HG03039 (cell line): ENCODE measurements around the gene GRK5.

ENCODE experiments used
- ATAC-seq: cut with Tn5 transposase; IDR thresholded peaks from one replicate; pipeline ENCODE4 v1.9.1; 2021; ENCODE audit warnings: mild to moderate bottlenecking, moderate library complexity; ENCODE audit not compliant: unreplicated experiment

Gene GRK5

DNA sequence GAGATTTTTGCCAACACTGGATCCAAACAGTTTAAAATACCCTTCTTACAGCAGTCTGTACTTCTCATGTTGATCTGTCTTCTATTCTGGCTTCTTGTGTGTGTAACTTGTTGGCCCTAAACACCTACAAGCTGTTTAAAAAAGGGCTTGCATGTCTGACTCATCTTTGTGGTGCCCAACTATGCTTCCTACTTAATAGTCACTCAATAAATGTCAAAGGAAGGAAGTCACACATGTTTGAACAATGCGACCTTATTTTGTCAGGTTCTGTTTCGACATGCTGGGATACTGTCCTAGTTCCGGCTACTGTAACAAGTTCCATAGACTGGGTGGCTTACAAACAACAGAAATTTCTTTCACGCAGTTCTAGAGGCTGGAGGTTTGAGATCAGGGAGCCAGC lies 9.4 kb upstream of the GRK5 start:
- no peak for ATAC-seq

DNA sequence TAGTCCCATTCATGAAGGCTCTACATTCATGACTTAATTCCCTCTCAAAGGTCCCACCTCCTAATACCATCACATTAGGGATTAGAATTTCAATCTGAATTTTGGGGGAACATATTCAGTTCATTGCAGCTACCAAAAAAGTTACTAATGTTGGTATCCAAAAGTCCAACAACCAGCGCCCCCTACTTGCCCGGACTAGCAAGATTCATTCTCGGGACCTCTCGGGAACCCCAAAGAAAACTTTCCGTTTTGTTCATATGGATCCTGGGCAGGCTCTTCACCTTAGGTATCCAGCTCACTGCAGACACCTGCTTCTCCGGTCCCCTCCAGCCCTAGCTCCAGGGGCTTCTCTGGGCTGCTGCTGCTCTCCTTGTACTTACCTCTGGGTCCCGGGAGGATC lies 8.9 kb upstream of the GRK5 start:
- ATAC-seq = no peak

DNA sequence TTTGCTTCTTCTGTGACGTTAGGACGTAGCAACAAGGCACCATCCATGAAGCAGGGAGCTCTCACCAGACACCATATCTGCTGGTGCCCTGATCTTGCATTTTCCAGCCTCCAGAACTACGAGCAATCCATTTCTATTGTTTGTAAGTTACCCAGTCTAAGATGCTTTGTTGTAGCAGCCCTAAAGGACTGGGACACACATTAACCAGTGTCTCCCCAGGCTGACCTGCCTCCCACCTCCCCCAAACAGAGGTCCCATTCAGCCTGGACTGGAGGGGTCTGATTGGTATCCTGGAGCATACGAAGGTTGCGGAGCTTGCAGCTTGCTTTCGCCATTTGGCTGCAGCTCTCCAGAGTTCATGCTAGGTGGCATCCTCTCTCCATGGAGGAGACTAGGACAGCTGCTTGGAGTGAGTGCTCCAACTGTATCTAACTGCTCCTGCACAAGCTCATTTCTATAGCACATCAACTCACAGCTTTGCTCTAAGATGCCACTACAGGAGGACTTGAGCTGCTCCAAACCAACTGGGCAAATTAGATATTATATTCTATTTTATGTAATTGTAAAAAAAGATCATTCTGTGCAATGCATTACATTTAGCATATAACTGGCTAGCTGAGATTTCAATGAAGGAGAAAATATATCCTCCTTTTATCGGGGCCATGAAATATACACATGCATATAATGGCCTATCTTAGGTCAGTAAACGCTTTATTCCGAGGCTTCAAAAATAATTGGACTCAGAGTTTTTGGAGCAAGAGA lies 8.0 kb upstream of the GRK5 start:
- ATAC-seq = no peak

DNA sequence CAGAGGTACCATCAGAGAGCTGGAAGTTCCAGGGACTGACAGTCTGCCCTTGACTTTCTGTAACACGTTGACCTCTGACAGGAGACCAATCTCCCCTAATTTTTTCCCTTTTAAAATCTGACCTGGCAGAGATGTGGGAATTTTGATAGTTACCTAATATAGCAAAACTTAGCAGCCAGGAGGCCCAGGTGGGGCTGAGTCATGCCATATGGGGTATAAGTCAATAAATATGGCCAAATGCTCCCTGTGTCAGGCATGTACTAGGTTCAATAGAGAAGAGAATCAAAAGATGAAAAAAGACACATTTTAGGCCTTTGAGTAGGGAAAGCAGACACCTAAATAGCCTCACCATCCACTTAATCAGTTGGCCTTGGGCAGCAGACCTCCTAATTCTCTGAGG lies 6.1 kb upstream of the GRK5 start:
- no peak for ATAC-seq

DNA sequence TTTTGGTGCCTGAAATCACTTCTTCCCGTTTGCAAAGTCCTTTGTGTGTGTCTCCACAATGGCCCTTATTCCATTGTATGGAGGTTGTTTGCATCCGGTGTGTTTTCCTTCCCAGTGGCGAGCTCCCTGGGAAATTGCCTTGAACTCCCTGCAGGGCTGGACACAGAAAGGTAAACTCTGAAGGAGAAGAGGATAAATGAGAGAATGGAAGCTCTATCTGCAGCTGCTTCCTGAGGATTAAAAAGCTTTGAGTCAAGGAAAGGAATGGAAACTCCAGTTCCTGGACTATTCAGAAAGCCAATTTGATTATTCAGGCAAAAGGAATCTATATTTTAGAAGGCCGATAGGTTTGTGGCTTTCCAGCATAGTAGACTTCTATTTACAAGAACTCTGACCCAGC lies 4.4 kb upstream of the GRK5 start:
- no peak for ATAC-seq

DNA sequence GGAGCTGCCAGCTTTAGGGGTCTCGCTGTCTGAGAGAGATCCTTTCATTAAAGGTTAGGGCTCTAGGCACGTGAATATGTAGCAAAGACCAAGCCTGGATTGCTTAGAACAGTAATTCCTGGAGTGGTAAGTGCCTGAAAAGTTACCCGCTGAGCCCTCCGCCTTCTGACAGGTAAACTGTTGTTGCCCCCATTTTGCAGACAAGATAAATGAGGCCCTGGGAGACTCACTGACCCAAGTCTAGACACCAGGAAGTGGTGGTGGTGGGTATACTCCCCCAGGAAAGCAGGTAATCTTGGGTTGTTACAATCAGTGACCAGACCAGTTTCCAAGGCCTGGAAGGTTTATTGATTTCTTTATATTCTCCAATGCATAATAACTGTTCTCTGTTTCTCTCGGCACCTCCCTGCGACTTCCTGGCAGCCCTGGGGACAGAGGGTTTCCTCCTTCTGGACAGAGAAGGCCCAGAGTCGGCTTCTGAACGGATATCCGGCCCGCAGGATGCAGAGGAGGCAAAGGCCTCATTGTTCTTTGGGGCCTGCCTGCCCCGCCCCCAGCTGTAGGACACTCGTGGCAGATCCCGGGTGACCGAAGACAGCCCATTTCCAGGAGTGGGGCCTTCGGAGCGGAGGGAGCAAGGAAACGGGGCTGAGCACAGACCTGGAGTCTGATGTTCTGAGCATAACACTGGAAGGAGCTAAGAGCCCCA lies 1.3 kb upstream of the GRK5 start:
- no peak for ATAC-seq

DNA sequence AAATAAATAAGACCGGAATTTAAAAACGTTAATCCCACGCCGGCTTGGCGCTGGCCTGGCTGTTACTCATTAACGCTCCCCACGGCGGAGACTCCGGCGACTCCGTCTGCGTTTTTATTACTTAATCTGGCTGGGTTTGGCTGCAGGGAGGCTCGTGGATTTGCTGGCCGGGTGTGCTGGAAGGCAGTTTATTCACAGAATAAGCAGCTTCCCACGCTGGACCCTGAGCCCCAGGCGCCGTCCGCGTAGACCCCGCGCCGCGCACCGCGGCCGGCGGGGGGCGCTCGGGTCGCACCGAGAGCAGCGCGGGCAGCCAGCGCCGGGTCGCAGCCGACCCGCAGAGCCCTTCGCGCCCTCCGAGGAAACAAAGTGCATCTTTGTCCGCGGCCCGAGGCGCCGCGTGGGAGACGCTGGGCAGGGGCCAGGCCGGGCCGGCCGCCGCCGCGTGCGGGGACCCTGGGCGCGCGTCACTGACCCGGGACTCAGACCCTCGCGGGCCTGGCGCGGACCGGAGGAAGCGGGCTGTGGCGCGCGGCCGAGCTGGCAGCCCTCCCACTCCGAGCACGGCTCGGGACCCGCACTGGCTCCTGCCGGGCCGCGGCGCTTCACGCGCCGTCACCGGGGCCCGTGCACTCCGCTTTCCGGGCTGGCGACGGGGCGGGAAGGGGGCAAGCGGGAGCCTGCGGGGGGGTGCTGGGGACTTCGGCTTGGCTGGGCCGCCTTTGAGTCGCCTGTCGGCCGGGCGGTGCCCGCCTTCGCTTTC lies 587 bp upstream of the GRK5 start:
- ATAC-seq = peak; percentile 43

DNA sequence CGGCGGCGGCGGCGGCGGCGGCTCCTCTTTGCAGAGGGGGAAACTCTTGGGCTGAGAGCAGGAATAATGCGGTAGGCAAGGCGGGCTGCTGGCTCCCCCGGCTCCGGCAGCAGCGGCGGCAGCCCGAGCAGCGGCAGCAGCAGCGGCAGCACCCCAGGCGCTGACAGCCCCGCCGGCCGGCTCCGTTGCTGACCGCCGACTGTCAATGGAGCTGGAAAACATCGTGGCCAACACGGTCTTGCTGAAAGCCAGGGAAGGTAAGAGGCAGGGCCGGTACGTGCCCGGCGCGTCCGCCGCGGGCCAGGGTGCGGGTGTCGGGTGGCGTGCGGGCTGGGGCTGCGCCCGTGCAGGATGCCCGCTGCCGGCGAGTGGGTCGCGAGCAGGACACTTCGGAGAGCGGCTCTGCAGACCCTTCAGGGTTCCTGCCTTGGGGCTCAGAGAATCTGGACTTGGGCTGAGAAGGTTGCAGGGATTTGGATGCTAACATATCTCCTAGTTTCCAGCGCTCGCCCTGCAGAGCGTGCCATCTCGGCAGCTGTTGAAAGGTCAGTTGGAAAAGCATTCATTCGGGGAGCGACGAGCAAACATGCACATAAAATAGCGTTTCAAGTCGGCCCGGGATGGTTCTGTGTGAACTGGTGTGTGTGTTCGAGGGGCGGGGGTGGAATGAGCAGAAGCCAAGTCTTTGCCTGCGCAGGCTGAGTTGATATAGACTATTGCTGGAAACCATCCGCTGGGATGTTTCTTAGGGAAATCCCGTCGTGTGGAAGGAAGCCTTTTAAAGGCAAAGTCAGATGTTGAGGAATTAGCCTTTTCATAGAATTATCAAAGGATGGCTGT lies 562 bp downstream of the GRK5 start:
- peak; percentile 7 for ATAC-seq

DNA sequence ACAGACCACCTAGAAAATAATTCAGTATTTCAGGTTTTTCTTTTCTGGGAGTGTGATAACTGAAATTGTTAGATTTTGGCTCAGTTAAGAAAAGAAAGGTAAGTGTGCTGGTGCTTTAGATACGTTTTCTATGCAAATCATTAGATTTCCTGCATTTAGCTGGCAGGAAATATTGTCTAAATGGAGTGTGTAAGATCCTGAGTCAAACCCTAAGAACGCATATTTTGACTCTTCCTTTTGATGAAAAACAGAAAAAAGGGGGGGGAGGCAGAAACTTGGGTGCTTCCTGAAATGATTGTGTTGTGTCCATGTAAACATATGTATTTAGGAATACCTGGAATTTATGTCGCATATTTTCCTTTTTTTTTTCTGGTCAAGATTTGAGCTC lies 1.2 kb downstream of the GRK5 start:
- no peak for ATAC-seq

DNA sequence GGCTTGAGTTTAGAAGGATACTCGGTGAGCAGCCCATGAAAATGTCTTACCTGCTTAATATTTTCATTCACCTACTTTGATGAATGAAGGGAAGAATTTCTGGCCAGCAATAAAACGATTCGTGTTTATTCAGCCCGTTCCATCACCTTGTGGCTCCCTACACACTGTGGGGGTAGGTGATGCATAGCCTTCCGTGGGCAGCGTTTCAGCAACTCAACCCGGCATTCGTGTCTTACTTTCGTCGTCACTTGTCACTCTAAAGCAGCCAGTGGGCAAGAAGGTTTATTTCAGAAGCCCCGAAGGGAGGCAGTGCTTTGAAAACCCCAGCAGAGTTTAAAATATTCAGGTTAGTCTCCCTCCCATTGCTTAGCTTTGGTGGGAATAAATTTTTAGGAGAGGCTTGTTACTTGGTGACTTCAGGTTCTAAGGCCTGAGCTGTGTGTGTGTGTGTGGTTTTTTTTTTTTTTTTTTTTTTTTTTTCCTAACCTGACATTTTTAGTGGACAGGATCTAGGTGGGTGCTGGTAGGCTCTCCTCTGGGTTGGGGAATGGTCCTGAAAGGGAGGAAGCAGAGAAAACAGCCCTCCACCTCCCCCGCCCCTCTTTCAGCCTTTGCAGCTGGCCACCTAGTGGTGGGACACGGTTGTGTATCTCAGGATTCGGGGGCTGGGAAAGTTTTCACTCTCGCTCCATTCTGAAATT lies 1.8 kb downstream of the GRK5 start:
- ATAC-seq = no peak

DNA sequence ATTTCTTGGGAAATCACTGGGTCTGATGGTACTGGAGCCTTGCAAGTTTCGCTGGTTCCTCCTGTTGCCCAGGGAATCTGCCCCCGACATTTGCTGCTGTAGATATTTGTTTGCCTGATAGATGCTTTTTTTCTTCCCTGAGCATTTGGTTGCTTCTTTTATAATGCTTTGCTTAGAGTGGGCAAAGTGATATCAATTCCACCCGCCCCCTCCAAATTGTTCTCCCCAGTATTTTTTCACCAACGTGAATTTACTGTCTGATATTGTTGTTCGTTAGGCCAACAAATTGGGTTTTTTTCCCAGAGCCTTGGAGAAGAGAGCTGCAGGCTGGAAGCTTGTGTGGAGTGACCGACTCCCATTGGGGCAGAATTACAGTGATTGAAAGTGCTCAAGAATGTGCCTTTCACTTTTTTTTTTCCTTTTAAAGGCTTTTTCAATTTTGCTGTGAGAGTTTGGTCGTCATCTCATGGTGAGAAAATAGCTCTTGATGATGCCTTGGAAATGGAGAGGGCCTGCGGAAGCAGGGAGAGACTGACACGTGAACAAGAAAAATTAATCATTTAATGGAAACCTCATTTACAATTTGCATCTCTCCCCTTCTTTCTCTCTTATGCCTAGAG lies 2.5 kb downstream of the GRK5 start:
- ATAC-seq = no peak

DNA sequence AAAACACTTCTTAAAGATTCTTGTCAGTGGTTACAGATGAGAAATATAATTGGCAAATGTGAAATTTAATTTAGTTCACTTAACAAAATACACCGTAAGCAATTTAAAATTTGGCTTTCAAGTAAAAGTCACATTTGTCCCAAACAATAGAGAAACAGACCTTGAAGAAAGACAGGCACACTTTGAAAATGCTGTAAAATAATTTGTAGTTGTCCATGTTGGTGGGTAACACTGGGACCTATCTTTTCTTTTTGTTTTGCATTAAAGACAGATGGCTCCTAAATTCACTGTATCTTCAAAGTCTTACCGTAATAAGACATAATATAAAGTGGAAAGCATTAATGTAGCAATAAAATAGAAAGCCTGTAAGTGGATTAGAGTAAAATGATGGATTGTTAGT lies 3.3 kb downstream of the GRK5 start:
- no peak for ATAC-seq

DNA sequence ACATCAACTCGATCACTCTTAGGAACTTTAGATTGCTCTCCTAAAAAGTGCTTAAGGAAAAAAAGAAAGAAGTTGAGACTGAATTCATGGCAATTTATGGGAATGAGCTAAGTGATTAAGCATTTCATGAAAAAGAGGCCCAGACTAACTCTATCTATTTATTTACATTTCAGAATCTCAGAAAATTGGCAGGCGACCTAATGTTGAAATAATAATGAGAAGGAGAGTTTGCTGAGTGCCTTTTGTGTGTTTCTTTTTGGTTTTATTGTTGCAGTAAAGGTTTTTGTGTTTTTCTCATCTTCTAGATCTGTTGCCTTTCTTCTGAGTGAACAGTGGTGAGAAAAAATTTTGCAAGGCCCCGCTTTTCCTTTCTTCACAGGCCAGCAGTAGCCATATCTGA lies 3.8 kb downstream of the GRK5 start:
- ATAC-seq = no peak

DNA sequence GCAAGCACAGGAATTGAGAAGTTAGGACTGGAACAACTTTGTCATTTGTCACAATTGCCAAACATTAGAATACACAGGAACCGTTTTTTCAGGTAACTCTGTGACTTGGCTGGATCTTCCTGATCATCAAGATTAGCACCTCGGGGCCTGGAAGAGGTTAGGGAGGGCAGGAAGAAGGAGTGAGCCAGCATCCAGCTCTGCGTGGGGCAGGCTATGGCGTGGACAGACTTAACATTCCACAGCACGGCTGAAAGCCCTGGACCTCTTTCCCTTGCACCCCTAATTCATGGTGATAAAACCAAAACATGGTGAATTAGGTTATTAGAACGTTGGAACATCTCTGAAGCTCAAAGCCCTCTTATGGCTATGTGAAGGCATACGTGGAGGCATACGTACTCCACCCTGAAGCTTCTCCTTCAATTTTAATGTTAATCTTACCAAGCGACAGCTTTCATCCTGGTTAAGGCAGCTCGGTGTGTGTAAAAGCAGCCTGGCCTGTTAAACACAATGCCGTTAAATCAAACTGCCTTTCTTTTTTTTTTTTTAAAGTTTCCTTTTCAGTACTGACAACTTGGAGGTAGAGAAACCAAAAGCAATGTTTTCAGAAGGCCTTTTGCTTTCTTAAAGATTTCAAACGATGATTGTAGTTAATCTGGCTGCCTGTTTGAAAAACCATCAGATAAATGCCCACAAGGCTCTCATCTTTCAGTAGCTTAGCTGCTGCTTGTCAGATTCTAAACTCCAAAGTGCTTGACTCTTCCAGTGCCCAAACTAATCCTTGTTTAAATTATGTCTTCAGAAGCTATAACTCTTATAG lies 4.5 kb downstream of the GRK5 start:
- ATAC-seq = no peak

DNA sequence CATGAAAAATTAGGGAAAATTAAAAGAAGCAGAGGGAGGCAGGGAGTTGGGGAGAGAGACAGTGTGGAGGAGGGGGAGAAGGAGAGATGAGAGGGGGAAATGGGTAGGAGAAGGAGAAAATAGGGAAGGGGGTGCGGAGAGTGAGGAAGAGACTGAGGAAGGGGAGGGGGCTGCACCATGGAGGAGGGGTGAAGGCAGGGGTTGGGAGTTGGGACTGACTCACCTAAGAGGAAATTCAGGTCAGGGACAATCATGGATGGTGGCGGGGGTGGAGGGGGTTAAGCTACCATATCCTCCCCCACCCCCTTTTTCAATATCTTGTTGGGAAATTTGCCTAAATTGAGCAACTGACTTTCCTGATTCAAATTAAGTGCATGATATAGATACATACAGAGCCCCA lies 8.0 kb downstream of the GRK5 start:
- no peak for ATAC-seq

DNA sequence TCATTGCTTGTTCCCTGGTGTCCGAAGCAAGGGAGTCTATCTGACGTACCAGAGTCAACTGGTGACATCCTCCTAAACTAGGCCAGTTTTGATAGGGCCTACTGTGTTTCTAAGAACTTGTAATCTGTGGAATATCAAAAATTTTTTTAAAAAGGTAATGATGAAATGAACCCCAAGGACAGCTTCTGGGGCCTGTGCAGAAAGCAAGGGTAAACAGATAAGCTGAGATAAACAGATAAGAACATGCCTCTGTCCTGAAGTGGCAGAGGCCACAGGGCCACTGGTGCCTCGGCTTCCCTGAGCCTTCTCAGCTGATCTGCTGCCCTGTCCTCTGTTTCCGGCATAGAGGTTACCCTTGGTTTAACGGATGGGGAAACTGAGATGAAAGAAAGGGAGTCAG lies 8.8 kb downstream of the GRK5 start:
- ATAC-seq = no peak

DNA sequence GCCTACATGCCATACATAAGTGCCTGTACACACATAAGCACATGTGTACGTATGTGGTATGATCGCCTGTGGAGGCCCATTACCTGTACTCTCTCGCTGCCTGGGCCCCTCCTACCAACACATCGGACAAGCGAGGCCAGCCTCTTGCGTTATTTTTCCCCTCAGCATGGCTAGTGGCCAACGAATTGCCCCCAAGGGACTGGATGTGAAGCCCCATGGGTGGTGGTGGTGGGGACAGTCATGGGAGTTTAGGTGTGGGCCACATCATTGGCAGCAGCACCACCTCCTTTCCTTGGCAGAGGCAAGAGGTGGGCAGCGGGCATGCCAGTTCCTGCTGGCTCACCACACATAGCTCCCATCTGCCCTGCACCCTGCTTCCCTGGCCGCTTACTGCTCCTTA lies 10.0 kb downstream of the GRK5 start:
- ATAC-seq = no peak

DNA sequence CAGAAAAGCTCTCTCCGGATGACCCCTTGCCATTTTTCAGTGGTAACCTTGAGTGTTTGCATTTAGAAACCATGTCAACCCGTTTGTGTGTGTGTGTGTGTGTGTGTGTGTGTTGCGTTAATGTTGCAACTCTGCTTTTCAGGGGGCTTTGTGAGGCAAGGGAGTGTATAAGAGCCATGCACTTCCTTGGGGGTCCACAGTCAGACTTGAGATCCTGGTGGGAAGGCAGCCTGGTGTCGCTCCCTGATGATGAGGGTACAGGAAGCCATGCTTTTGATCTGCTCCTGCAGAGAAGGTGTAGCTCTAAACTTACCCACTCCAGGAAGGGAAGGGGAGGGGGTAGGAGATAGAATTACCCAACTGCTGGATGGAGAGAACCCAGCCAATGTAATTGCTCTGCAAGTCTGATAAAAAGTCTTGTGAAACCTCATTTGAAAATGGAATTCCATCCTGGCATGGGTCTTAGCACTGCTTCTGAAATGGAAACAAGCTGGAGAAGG lies 10.7 kb downstream of the GRK5 start:
- ATAC-seq = no peak

DNA sequence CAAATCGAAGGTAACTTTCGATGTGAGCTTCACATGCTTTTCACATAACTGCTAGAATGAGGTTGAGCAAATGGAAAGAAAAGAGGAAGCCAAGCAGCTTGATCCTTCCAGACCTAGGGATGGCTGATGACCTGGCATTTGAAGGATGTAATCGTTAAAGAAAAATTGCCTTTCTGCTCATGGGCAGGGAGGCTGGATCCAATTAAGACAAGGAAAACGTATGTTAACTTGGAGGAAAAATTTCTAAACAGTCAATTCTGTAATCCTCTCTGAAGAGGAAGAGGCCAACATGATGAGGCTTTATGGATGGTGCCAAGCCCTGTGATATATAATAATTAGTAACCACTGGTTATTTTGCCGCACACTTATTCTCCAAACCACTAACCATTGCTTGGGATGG lies 12.5 kb downstream of the GRK5 start:
- ATAC-seq = no peak
